ENCODE results near the gene LMTK3.

GRCh38 chr19:48487544-48487943 lies 24.1 kb downstream of the LMTK3 start:
- no peak for TF ChIP-seq EP300 (IDR thresholded peaks at IDR 0.05; ENCODE audit: borderline replicate concordance)
- no peak for TF ChIP-seq TCF12 (IDR thresholded peaks at IDR 0.05; ENCODE audit: low read depth)
- no peak for TF ChIP-seq EGR1 (IDR thresholded peaks at IDR 0.05)
- no peak for TF ChIP-seq TAF1 (IDR thresholded peaks at IDR 0.05; ENCODE audit: low read depth)
- no peak for TF ChIP-seq TEAD4 (IDR thresholded peaks at IDR 0.05)
- no peak for TF ChIP-seq REST (IDR thresholded peaks at IDR 0.05; ENCODE audit: low read depth)
- TF ChIP-seq RAD21 (IDR thresholded peaks at IDR 0.05; ENCODE audit: low read depth): no peak
- TF ChIP-seq NFIC (IDR thresholded peaks at IDR 0.05): no peak
- TF ChIP-seq CEBPB (IDR thresholded peaks at IDR 0.05): no peak
- TF ChIP-seq FOXM1 (IDR thresholded peaks at IDR 0.05; ENCODE audit: borderline replicate concordance, low read depth): no peak
- TF ChIP-seq ZBTB7A (IDR thresholded peaks at IDR 0.05; ENCODE audit: low read depth): no peak
